GM19372 (cell line): ENCODE measurements around the gene CCDC77.

Source experiments
- ATAC-seq: cut with Tn5 transposase; IDR thresholded peaks from one replicate; pipeline ENCODE4 v1.9.1; 2021; ENCODE audit warnings: mild to moderate bottlenecking, low read depth, moderate library complexity; ENCODE audit not compliant: unreplicated experiment

The CCDC77 gene

DNA sequence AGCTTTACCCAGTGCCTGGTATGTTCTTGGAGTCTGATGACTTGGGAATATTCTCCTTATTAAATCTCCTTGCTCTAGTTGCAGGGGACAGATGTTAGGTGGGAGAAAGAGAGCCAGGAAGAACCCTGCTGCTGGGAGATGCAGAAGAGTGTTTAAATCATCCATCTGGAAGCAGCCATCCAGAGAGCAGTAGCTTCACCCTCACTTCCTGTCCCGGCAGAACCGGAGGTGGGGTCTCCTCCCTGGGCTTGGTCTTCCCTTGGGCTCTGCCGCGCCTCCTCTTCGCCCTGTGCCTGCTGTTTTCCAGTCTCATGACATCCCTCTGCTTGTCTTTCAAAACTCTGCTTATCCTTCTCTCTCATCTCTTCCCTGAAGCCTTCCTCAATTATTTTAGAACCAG, 73.8 kb downstream of the CCDC77 start:
- ATAC-seq = no peak

DNA sequence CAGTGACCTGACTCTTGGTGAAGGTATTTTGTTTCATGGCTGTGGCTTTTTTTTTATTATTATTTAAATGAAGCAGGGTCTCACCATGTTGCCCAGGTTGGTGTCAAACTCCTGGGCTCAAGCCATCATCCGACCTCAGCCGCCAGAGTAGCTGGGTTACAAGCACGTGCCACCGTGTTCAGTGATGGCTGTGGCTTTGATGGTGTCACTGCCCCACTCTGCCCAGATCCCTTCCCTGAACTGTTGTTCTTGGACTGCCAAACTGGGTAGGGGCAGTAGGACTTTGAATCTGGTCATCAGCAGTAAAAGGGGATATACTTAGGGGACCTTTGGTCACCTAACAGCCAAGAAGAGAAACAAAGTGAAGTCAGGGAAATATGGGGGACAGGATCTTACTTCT, 77.7 kb downstream of the CCDC77 start:
- ATAC-seq = no peak

DNA sequence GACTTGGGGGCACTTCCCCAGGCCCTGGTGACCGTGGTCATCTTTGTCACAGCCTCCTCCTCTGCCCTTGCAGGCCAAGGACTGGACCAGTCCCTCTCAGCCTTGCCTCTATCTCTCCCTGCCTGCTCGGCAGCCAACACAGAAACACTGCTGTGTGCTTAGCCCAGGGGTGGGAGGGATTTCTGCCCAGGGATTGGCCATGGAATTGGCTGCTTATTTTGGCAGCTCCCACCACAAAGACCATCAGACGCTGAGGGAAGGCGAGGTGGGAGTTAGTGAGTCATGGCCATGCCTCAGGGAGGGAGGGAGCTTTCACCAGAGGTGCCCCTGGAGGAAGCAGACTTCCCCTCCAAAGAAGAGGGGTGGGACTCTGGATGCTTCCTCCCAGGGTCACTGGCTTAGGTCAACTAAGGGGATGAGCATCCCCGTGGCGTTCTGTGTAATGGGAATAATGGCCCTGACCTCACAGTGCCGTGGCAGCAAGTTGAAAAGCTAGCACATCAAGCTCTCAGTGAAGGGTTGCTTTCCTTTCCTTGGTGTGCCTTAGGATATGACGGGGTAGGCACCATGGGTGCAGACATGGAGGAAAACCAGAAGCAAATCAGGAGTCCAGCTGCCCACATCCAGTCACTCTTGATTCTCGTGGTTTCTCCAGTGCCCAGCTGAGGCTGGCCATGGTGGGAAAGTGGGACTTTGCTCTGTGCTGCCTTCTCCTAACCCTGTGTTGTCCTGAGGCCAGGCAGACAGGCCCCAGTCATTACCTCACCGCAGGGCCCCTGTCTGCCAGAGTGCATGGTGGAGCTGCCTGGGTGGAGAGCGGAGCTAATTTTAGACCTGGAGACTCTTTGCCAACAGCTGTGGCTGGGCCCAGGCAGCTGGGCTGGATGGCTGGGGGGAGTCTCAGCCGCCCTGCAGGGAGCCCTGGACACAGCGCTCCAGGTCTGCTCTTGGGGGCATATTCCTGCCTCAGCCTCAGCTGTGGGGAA, 79.7 kb downstream of the CCDC77 start:
- ATAC-seq = no peak

DNA sequence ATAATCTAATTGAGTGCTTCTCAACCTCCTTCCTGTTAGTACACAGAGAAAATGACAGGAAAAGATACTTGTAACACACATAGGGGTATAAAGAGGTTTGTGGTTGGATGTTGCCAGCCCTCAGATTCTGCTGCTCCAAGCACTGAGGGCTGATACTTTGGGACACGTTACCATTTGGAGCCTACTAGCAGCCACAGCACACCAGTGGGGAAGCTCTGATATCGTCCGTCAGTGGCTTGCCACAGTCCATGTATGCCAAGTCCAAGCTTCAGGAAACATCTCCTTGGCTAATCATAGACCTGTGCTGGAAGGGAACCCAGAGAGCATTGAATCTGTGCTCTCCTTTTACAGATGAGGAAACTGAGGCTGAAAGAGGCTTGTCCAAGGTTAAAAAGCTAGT, 80.6 kb downstream of the CCDC77 start:
- no peak for ATAC-seq

DNA sequence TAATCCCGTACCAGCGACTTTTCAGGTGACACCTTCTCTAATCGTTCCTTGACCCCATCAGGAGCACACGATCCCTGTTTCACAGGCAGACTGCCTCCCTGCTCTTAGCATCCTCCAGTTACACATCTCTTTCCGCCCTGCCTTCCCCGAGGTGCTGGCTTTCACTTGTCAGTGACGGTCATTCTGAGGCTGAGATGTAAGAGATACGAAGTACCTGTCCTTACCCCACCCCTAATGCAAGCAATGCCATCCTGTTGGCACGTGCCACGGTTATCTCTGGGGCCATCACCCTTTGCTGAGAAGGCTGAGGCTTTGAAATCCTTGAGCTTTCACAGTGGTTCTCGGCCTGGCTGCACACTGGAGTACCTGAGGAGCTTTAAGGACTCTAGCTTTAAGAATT, 82.7 kb downstream of the CCDC77 start:
- ATAC-seq = no peak

DNA sequence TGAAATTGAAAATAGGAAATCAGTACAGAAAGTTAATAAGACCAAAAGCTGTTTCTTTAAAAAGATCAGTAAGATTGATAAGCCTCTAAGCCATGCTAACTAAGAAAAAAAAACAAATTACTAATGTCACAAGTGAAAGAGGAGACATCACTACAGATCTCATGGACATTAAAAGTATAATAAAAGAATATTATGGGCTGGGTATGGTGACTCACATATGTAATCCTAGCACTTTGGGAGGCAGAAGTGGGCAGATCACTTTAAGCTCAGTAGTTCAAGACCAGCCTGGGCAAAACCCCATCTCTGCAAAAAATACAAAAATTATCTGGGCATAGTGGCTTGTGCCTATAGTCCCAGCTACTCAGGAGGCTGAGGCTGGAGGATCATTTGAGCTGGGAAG, 88.8 kb downstream of the CCDC77 start:
- ATAC-seq = no peak
